Testis (tissue), 2 donors: Measurements from ENCODE around the gene MLYCD.

ENCODE experiments used
- POLR2A ChIP-seq: fragments of 450-650 bp; IDR thresholded peaks from one replicate; pipeline ENCODE4 v1.6.1; 2017; ENCODE audit warnings: antibody characterized with exemption, mild to moderate bottlenecking, moderate library complexity
- TF ChIP-seq, protein P1 (sequence below), 3 experiments: fragments of 450-650 bp in 2 of 3; fragments of 200-600 bp in 1 of 3; sonication (generic) in 1 of 3; IDR thresholded peaks; one replicate each; pipeline ENCODE4 v1.5.1; 2016 to 2019; ENCODE audit warnings: antibody characterized with exemption in 3 of 3, mild to moderate bottlenecking in 2 of 3, moderate library complexity in 1 of 3

GRCh38 chr16:83931556-83931955, 32.6 kb downstream of the MLYCD start:
- TF ChIP-seq, protein P1, sequence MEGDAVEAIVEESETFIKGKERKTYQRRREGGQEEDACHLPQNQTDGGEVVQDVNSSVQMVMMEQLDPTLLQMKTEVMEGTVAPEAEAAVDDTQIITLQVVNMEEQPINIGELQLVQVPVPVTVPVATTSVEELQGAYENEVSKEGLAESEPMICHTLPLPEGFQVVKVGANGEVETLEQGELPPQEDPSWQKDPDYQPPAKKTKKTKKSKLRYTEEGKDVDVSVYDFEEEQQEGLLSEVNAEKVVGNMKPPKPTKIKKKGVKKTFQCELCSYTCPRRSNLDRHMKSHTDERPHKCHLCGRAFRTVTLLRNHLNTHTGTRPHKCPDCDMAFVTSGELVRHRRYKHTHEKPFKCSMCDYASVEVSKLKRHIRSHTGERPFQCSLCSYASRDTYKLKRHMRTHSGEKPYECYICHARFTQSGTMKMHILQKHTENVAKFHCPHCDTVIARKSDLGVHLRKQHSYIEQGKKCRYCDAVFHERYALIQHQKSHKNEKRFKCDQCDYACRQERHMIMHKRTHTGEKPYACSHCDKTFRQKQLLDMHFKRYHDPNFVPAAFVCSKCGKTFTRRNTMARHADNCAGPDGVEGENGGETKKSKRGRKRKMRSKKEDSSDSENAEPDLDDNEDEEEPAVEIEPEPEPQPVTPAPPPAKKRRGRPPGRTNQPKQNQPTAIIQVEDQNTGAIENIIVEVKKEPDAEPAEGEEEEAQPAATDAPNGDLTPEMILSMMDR (IDR thresholded peaks at IDR 0.05): no peak
- TF ChIP-seq POLR2A: no peak
